Stimulated activated memory B cell treated with anti-CD40 and anti-IgM and Interleukin-4, amounts not matched to agents 10 μg/mL and 1 μg/mL and 100 μg/mL, for 72 hours (primary cell): ENCODE measurements around the gene KLHL33.

Source experiments
- ATAC-seq: fragments of 150-1000 bp; cut with Tn5 transposase; 2 replicates; pipeline ENCODE4 v1.10.0; 2021
- H3K27ac Mint-ChIP-seq: one replicate; pipeline ENCODE4 v1.8.0; 2022; ENCODE audit warnings: mild to moderate bottlenecking, mixed read lengths
- H3K27me3 Mint-ChIP-seq: one replicate; pipeline ENCODE4 v1.8.0; 2022; ENCODE audit warnings: mixed read lengths
- H3K36me3 Mint-ChIP-seq: one replicate; pipeline ENCODE4 v1.8.0; 2022; ENCODE audit warnings: mixed read lengths
- H3K4me1 Mint-ChIP-seq: one replicate; pipeline ENCODE4 v1.8.0; 2022; ENCODE audit warnings: mixed read lengths
- H3K4me3 Mint-ChIP-seq: one replicate; pipeline ENCODE4 v1.8.0; 2022; ENCODE audit warnings: mild to moderate bottlenecking, moderate library complexity, mixed read lengths
- H3K9me3 Mint-ChIP-seq: one replicate; pipeline ENCODE4 v1.8.0; 2022; ENCODE audit warnings: mixed read lengths

KLHL33 gene

GRCh38 chr14:20412411-20412810 is 23.6 kb downstream of the KLHL33 start:
- peak; percentile 76 for ATAC-seq
- peaks cover 16% of the 10 kb centered on the region for H3K36me3 Mint-ChIP-seq
- H3K27ac Mint-ChIP-seq: peak overlapping the region; percentile 93
- H3K27me3 Mint-ChIP-seq: no peaks in the 10 kb centered on the region
- H3K4me3 Mint-ChIP-seq: peak overlapping the region; percentile 97
- no peaks in the 10 kb centered on the region for H3K9me3 Mint-ChIP-seq
- H3K4me1 Mint-ChIP-seq: peaks cover 48% of the 10 kb centered on the region

- H3K4me3 Mint-ChIP-seq: no peak overlapping the region
- H3K27ac Mint-ChIP-seq: peak overlapping the region; percentile 2
- ATAC-seq: no peak
- H3K27me3 Mint-ChIP-seq: no peaks in the 10 kb centered on the region
- peaks cover 59% of the 10 kb centered on the region for H3K4me1 Mint-ChIP-seq
- H3K36me3 Mint-ChIP-seq: peaks cover 46% of the 10 kb centered on the region
- no peaks in the 10 kb centered on the region for H3K9me3 Mint-ChIP-seq
Observed at GRCh38 chr14:20409226-20409625, 26.7 kb downstream of the KLHL33 start.

GRCh38 chr14:20403521-20403920 is 32.4 kb downstream of the KLHL33 start:
- Mint-ChIP-seq H3K4me3 (no peak overlapping the region), H3K27ac (no peak overlapping the region), H3K27me3 (no peaks in the 10 kb centered on the region), H3K36me3 (peaks cover 76% of the 10 kb centered on the region), H3K4me1 (peaks cover 49% of the 10 kb centered on the region), H3K9me3 (no peaks in the 10 kb centered on the region)
- no peak for ATAC-seq

- Mint-ChIP-seq H3K36me3 (peaks cover 71% of the 10 kb centered on the region), H3K27me3 (no peaks in the 10 kb centered on the region), H3K9me3 (no peaks in the 10 kb centered on the region), H3K4me3 (no peak overlapping the region), H3K4me1 (peaks cover 33% of the 10 kb centered on the region), H3K27ac (peak overlapping the region; percentile 30)
- ATAC-seq: no peak
Observed at GRCh38 chr14:20400965-20401593, 34.9 kb downstream of the KLHL33 start.

GRCh38 chr14:20400589-20400964 is 35.4 kb downstream of the KLHL33 start:
- Mint-ChIP-seq H3K36me3 (peaks cover 71% of the 10 kb centered on the region), H3K4me1 (peaks cover 28% of the 10 kb centered on the region), H3K4me3 (no peak overlapping the region), H3K27ac (peak overlapping the region; percentile 30), H3K9me3 (no peaks in the 10 kb centered on the region), H3K27me3 (no peaks in the 10 kb centered on the region)
- ATAC-seq: no peak

GRCh38 chr14:20397511-20397910 is 38.5 kb downstream of the KLHL33 start:
- Mint-ChIP-seq H3K4me3 (no peak overlapping the region), H3K27me3 (no peaks in the 10 kb centered on the region), H3K9me3 (no peaks in the 10 kb centered on the region), H3K4me1 (peaks cover 14% of the 10 kb centered on the region), H3K27ac (no peak overlapping the region), H3K36me3 (peaks cover 56% of the 10 kb centered on the region)
- ATAC-seq: no peak

- Mint-ChIP-seq H3K27ac (no peak overlapping the region), H3K36me3 (peaks cover 74% of the 10 kb centered on the region), H3K27me3 (no peaks in the 10 kb centered on the region), H3K4me1 (peaks cover 13% of the 10 kb centered on the region), H3K4me3 (no peak overlapping the region), H3K9me3 (no peaks in the 10 kb centered on the region)
- no peak for ATAC-seq
Observed at GRCh38 chr14:20391505-20391904, 44.5 kb downstream of the KLHL33 start.

- Mint-ChIP-seq H3K4me3 (no peak overlapping the region), H3K4me1 (peaks cover 13% of the 10 kb centered on the region), H3K9me3 (no peaks in the 10 kb centered on the region), H3K27ac (peak overlapping the region; percentile 74), H3K36me3 (peaks cover 80% of the 10 kb centered on the region), H3K27me3 (no peaks in the 10 kb centered on the region)
- ATAC-seq: no peak
Observed at GRCh38 chr14:20388159-20388558, 47.8 kb downstream of the KLHL33 start.

GRCh38 chr14:20387576-20387975 is 48.4 kb downstream of the KLHL33 start:
- Mint-ChIP-seq H3K4me3 (no peak overlapping the region), H3K36me3 (peaks cover 86% of the 10 kb centered on the region), H3K27me3 (no peaks in the 10 kb centered on the region), H3K27ac (peak overlapping the region; percentile 74), H3K4me1 (peaks cover 13% of the 10 kb centered on the region), H3K9me3 (no peaks in the 10 kb centered on the region)
- peak; percentile 92 for ATAC-seq

- no peak for ATAC-seq
Observed at GRCh38 chr14:20386276-20386855, 49.6 kb downstream of the KLHL33 start.

GRCh38 chr14:20384886-20385285 is 51.1 kb downstream of the KLHL33 start:
- no peak for ATAC-seq
- Mint-ChIP-seq H3K27me3 (no peaks in the 10 kb centered on the region), H3K4me1 (peaks cover 18% of the 10 kb centered on the region), H3K36me3 (peaks cover 90% of the 10 kb centered on the region), H3K9me3 (no peaks in the 10 kb centered on the region), H3K27ac (peak overlapping the region; percentile 54), H3K4me3 (no peak overlapping the region)

More at GRCh38 chr14:20386276-20386855, 49.6 kb downstream of the KLHL33 start:
- no peaks in the 10 kb centered on the region for H3K9me3 Mint-ChIP-seq
- H3K36me3 Mint-ChIP-seq: peaks cover 88% of the 10 kb centered on the region
- peaks cover 13% of the 10 kb centered on the region for H3K4me1 Mint-ChIP-seq
- H3K4me3 Mint-ChIP-seq: no peak overlapping the region
- peak overlapping the region; percentile 46 for H3K27ac Mint-ChIP-seq
- H3K27me3 Mint-ChIP-seq: no peaks in the 10 kb centered on the region

GRCh38 chr14:20384321-20384720 is 51.6 kb downstream of the KLHL33 start:
- Mint-ChIP-seq H3K27ac (peak overlapping the region; percentile 54), H3K9me3 (no peaks in the 10 kb centered on the region), H3K4me1 (peaks cover 18% of the 10 kb centered on the region), H3K4me3 (no peak overlapping the region), H3K36me3 (peaks cover 90% of the 10 kb centered on the region), H3K27me3 (no peaks in the 10 kb centered on the region)
- no peak for ATAC-seq

- Mint-ChIP-seq H3K27ac (peak overlapping the region; percentile 7), H3K36me3 (peaks cover 90% of the 10 kb centered on the region)
Observed at GRCh38 chr14:20383636-20384035, 52.3 kb downstream of the KLHL33 start.

GRCh38 chr14:20383032-20383431 is 52.9 kb downstream of the KLHL33 start:
- Mint-ChIP-seq H3K4me1 (peaks cover 13% of the 10 kb centered on the region), H3K27me3 (no peaks in the 10 kb centered on the region), H3K27ac (peak overlapping the region; percentile 7), H3K9me3 (no peaks in the 10 kb centered on the region), H3K36me3 (peaks cover 90% of the 10 kb centered on the region), H3K4me3 (no peak overlapping the region)
- no peak for ATAC-seq

More at GRCh38 chr14:20383636-20384035, 52.3 kb downstream of the KLHL33 start:
- H3K4me3 Mint-ChIP-seq: no peak overlapping the region
- H3K4me1 Mint-ChIP-seq: peaks cover 18% of the 10 kb centered on the region
- no peak for ATAC-seq
- no peaks in the 10 kb centered on the region for H3K27me3 Mint-ChIP-seq
- H3K9me3 Mint-ChIP-seq: no peaks in the 10 kb centered on the region

GRCh38 chr14:20382526-20382925 is 53.4 kb downstream of the KLHL33 start:
- H3K4me3 Mint-ChIP-seq: no peak overlapping the region
- no peaks in the 10 kb centered on the region for H3K27me3 Mint-ChIP-seq
- peak overlapping the region; percentile 7 for H3K27ac Mint-ChIP-seq
- peaks cover 8% of the 10 kb centered on the region for H3K4me1 Mint-ChIP-seq
- H3K36me3 Mint-ChIP-seq: peaks cover 90% of the 10 kb centered on the region
- ATAC-seq: no peak
- no peaks in the 10 kb centered on the region for H3K9me3 Mint-ChIP-seq

GRCh38 chr14:20381341-20381740 is 54.6 kb downstream of the KLHL33 start:
- peaks cover 88% of the 10 kb centered on the region for H3K36me3 Mint-ChIP-seq
- no peak overlapping the region for H3K27ac Mint-ChIP-seq
- H3K4me3 Mint-ChIP-seq: no peak overlapping the region
- H3K9me3 Mint-ChIP-seq: no peaks in the 10 kb centered on the region
- ATAC-seq: no peak
- no peaks in the 10 kb centered on the region for H3K27me3 Mint-ChIP-seq
- H3K4me1 Mint-ChIP-seq: peaks cover 5% of the 10 kb centered on the region
